DOHH2 (cell line): Measurements from ENCODE around the gene QRFP.

Source experiments
- H3F3A ChIP-seq: fragments of 200-600 bp; sonication (generic), shearing (Covaris generic); 2 replicates; pipeline ENCODE4 v1.6.0; 2016; ENCODE audit warnings: antibody characterized with exemption, mild to moderate bottlenecking; ENCODE audit not compliant: control insufficient read depth, insufficient read depth
- H3K27ac ChIP-seq: fragments of 200-600 bp; sonication (generic); 2 replicates; pipeline ENCODE4 v1.5.1; 2014; ENCODE audit warnings: low read depth, mild to moderate bottlenecking, low read length, moderate library complexity
- H3K27me3 ChIP-seq: fragments of 200-600 bp; sonication (generic); 2 replicates; pipeline ENCODE4 v1.6.1; 2014; ENCODE audit warnings: mild to moderate bottlenecking, low read length, mixed read lengths; ENCODE audit not compliant: control insufficient read depth
- H3K36me3 ChIP-seq: fragments of 200-600 bp; sonication (generic); 2 replicates; pipeline ENCODE4 v1.6.1; 2014; ENCODE audit warnings: mild to moderate bottlenecking, low read length, moderate library complexity, mixed read lengths; ENCODE audit not compliant: control insufficient read depth
- H3K4me1 ChIP-seq: fragments of 200-600 bp; sonication (generic); 2 replicates; pipeline ENCODE4 v1.6.1; 2014; ENCODE audit warnings: mild to moderate bottlenecking, low read length, mixed read lengths; ENCODE audit not compliant: control insufficient read depth
- H3K4me2 ChIP-seq: fragments of 200-600 bp; sonication (generic); 2 replicates; pipeline ENCODE4 v1.6.0; 2014; ENCODE audit warnings: mild to moderate bottlenecking, low read length, moderate library complexity
- H3K4me3 ChIP-seq: fragments of 200-600 bp; sonication (generic); 2 replicates; pipeline ENCODE4 v1.5.1; 2014; ENCODE audit warnings: mild to moderate bottlenecking, low read length, mixed read lengths
- H3K79me2 ChIP-seq: fragments of 200-600 bp; sonication (generic); 2 replicates; pipeline ENCODE4 v1.6.1; 2014; ENCODE audit warnings: mild to moderate bottlenecking, low read length, mixed read lengths; ENCODE audit not compliant: control insufficient read depth
- H3K9me2 ChIP-seq: fragments of 200-600 bp; sonication (generic); replicated peaks from 2 replicates; pipeline ENCODE4 v1.6.1; 2014; ENCODE audit warnings: mild to moderate bottlenecking, low read length, mixed read lengths; ENCODE audit not compliant: control insufficient read depth
- H3K9me3 ChIP-seq: fragments of 200-600 bp; sonication (generic); 2 replicates; pipeline ENCODE4 v1.6.1; 2014; ENCODE audit warnings: antibody characterized with exemption, low read length, mixed read lengths; ENCODE audit not compliant: control insufficient read depth, insufficient read depth
- H4K20me1 ChIP-seq: fragments of 200-600 bp; sonication (generic); 2 replicates; pipeline ENCODE4 v1.6.0; 2014; ENCODE audit warnings: low read depth, mild to moderate bottlenecking, antibody characterized with exemption, low read length, moderate library complexity; ENCODE audit not compliant: control insufficient read depth, insufficient read depth
- EZH2phosphoT487 ChIP-seq: fragments of 200-600 bp; sonication (generic); IDR thresholded peaks from 2 replicates; pipeline ENCODE4 v1.6.1; 2017; ENCODE audit warnings: borderline replicate concordance, mild to moderate bottlenecking, antibody characterized with exemption, low read length, moderate library complexity, mixed read lengths
- TF ChIP-seq, protein P1 (sequence below): fragments of 200-600 bp; sonication (generic); IDR thresholded peaks from one replicate; pipeline ENCODE4 v1.5.1; 2014; ENCODE audit warnings: antibody characterized with exemption, mild to moderate bottlenecking, low read depth, low read length; ENCODE audit not compliant: poor library complexity, severe bottlenecking

The QRFP gene

DNA sequence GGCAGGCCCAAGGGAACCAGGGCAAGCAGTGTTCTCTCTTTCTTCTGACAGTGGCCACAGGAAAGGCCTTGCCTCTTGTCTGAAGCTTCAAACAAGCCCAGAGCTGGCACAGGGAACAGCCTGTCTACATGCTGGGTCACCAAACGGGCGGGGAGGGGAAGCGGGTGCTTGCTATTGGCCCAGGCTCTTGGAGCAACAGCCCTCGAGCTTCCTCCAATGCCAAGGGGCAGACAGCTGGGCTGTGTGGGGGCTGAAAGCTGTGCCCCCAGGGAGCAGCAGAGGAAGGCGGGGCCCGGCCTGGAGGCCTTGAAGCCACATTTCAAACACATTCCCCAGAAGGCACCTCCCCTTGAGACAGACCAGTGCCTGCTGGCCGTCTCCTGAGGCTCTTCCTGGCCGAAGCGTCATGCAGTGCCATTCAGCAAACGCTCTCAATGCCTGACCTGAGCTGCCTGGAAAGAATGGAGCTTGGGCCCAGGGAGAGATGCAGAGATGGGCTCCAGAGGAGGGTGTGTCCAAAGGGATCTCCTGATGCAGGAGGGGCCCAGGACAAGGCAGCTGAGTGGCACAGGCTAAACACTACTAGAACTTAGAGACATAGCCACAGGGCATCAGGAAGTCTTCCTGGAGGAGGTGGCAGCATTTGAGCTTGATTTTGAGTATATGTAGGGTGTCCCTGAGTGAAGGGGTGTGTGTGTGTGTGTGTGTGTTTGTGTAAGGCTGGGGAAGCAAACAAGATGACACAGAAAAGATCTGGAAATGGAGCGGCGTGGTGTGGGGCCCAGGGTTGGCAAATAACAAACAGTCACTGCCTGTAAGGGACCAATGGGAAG is 39.9 kb upstream of the QRFP start:
- H3K27me3 ChIP-seq, result peaks cover 43% of the 10 kb centered on the region
- no peaks in the 10 kb centered on the region for H3K9me2 ChIP-seq
- H3K4me1 ChIP-seq, result peaks cover 17% of the 10 kb centered on the region
- H3K4me3 ChIP-seq, result no peak overlapping the region
- no peaks in the 10 kb centered on the region for H3F3A ChIP-seq
- no peak for TF ChIP-seq EZH2phosphoT487
- TF ChIP-seq, protein P1, sequence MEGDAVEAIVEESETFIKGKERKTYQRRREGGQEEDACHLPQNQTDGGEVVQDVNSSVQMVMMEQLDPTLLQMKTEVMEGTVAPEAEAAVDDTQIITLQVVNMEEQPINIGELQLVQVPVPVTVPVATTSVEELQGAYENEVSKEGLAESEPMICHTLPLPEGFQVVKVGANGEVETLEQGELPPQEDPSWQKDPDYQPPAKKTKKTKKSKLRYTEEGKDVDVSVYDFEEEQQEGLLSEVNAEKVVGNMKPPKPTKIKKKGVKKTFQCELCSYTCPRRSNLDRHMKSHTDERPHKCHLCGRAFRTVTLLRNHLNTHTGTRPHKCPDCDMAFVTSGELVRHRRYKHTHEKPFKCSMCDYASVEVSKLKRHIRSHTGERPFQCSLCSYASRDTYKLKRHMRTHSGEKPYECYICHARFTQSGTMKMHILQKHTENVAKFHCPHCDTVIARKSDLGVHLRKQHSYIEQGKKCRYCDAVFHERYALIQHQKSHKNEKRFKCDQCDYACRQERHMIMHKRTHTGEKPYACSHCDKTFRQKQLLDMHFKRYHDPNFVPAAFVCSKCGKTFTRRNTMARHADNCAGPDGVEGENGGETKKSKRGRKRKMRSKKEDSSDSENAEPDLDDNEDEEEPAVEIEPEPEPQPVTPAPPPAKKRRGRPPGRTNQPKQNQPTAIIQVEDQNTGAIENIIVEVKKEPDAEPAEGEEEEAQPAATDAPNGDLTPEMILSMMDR, result no peak
- H3K79me2 ChIP-seq, result no peaks in the 10 kb centered on the region
- H3K27ac ChIP-seq, result no peak overlapping the region
- H3K4me2 ChIP-seq, result no peak overlapping the region
- H4K20me1 ChIP-seq, result no peaks in the 10 kb centered on the region
- H3K36me3 ChIP-seq, result no peaks in the 10 kb centered on the region
- no peaks in the 10 kb centered on the region for H3K9me3 ChIP-seq

DNA sequence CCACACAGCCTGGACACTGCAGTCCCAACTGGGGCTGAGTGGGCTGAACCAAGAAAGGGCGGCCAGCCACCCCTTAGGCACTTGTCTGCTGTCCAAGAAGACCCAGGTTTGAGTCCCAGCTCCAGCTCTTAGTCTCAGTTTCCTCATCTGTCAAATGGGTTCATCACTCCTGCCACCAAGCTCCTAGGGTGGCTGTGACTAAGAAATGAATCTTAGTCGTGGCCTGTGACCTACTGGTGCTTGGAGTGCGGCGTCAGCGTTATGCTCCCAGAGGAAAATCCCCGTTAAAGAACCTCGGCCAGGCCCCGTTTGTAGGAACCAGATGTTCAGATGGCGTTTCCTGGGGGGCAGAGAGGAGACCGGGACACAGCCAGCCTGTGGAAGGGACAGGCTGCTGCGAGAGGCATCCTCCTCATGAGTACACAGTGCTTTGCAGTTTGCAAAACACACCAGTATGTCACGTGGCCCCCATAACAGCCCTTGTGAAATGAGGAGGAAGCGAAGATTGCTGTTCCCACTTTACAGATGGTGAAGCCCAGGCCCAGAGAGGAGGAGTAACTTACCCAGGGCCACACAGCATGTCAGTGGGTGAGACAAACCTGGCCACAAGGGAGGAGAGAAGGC is 39.1 kb upstream of the QRFP start:
- Histone ChIP-seq H3K27me3 (peaks cover 40% of the 10 kb centered on the region), H4K20me1 (no peaks in the 10 kb centered on the region), H3K79me2 (no peaks in the 10 kb centered on the region), H3K9me3 (no peaks in the 10 kb centered on the region), H3K9me2 (no peaks in the 10 kb centered on the region), H3K4me3 (no peak overlapping the region), H3F3A (no peaks in the 10 kb centered on the region), H3K4me1 (peaks cover 25% of the 10 kb centered on the region), H3K27ac (no peak overlapping the region), H3K36me3 (no peaks in the 10 kb centered on the region), H3K4me2 (no peak overlapping the region)
- TF ChIP-seq EZH2phosphoT487, result no peak
- TF ChIP-seq, protein P1, result no peak

DNA sequence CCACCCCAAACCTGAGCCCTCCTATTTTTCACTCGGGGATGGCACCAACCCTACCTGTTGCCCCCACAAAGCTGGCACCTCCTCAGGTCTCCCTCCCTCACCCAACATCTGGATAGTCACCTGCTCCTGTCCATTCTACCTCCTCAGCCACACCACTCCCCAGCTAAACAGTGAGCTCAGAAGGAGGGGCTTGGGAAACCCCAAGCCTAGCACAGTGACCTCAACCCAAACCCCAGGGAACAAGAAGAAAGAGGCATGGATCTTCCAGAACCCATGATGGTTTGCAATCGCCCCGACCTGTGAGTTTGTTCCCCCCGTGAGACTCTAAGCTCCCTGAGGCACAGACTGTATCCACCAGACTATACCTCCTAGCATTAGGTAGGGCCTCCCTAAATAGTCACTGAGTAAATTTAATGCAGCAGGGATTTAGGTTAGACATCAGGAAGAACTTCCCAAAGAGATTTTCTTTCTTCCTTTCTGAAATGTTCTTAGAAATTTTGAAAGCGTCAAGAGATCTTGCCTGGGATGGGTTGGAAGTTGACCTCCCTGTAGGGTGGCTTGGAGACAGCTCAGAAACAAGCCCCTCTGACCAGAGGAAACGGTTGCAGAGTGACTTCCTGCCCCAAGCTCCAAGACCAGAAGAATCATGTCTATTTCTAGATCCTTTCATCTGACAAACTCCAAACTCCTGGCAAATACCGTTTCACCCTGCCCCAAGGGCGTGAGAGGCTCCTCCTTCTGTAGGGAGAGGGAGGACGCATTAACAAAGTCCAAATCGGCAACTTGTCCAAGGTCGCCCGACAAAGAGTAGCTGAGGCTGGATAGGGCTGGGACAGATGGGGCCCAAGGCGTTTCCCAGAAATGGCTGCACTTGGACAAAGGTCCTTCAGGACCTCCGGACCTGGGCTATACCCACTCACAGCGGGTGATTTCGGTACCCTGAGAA is 38.4 kb upstream of the QRFP start:
- TF ChIP-seq EZH2phosphoT487, result no peak
- TF ChIP-seq, protein P1, result no peak
- no peaks in the 10 kb centered on the region for H4K20me1 ChIP-seq
- no peaks in the 10 kb centered on the region for H3K36me3 ChIP-seq
- no peak overlapping the region for H3K4me3 ChIP-seq
- no peaks in the 10 kb centered on the region for H3K79me2 ChIP-seq
- H3K4me1 ChIP-seq, result peaks cover 26% of the 10 kb centered on the region
- H3F3A ChIP-seq, result no peaks in the 10 kb centered on the region
- H3K27me3 ChIP-seq, result peaks cover 32% of the 10 kb centered on the region
- no peak overlapping the region for H3K4me2 ChIP-seq
- H3K9me2 ChIP-seq, result no peaks in the 10 kb centered on the region
- no peak overlapping the region for H3K27ac ChIP-seq
- H3K9me3 ChIP-seq, result no peaks in the 10 kb centered on the region
